Osteocyte (in vitro differentiated cells): ENCODE results near the gene SLC44A4. TPM values are rescaled to one million over a fixed set of nuclear protein-coding genes. Genes with fewer than 3 reads are reported as not detected.

ENCODE experiments used
- DNase-seq: peaks from one replicate; pipeline ENCODE4 v3.0.0; 2021; ENCODE audit warnings: mixed read lengths; ENCODE audit not compliant: unreplicated experiment; ENCODE audit errors: extremely low spot score
- H3K27ac Mint-ChIP-seq: one replicate; pipeline ENCODE4 v1.8.0; 2021; ENCODE audit warnings: mild to moderate bottlenecking, mixed read lengths; ENCODE audit not compliant: unreplicated experiment
- H3K27me3 Mint-ChIP-seq: one replicate; pipeline ENCODE4 v1.8.0; 2021; ENCODE audit warnings: mixed read lengths; ENCODE audit not compliant: unreplicated experiment
- H3K36me3 Mint-ChIP-seq: one replicate; pipeline ENCODE4 v1.8.0; 2021; ENCODE audit warnings: mixed read lengths; ENCODE audit not compliant: unreplicated experiment
- H3K4me1 Mint-ChIP-seq: one replicate; pipeline ENCODE4 v1.8.0; 2021; ENCODE audit warnings: mixed read lengths; ENCODE audit not compliant: unreplicated experiment
- H3K4me3 Mint-ChIP-seq: one replicate; pipeline ENCODE4 v1.8.0; 2021; ENCODE audit warnings: mild to moderate bottlenecking, moderate library complexity, mixed read lengths; ENCODE audit not compliant: unreplicated experiment
- H3K9me3 Mint-ChIP-seq: one replicate; pipeline ENCODE4 v1.8.0; 2021; ENCODE audit warnings: mixed read lengths; ENCODE audit not compliant: unreplicated experiment
- total RNA-seq: library from RNA; stranded (reverse); gene quantifications from 2 replicates; pipeline ENCODE4 v1.2.1, GENCODE V29; 2021
- TF ChIP-seq, protein P1 (sequence below): fragments of 200-600 bp; sonication (generic); IDR thresholded peaks from 2 replicates; pipeline ENCODE4 v1.5.0; 2021; ENCODE audit warnings: antibody characterized with exemption, mild to moderate bottlenecking, moderate library complexity

SLC44A4 gene
- total RNA-seq, 1 donor from 2014 or later: not detected

GRCh38 chr6:31900917-31901414 is 22.2 kb upstream of the SLC44A4 start:
- H3K4me3 Mint-ChIP-seq: peak overlapping the region; percentile 82

DNA sequence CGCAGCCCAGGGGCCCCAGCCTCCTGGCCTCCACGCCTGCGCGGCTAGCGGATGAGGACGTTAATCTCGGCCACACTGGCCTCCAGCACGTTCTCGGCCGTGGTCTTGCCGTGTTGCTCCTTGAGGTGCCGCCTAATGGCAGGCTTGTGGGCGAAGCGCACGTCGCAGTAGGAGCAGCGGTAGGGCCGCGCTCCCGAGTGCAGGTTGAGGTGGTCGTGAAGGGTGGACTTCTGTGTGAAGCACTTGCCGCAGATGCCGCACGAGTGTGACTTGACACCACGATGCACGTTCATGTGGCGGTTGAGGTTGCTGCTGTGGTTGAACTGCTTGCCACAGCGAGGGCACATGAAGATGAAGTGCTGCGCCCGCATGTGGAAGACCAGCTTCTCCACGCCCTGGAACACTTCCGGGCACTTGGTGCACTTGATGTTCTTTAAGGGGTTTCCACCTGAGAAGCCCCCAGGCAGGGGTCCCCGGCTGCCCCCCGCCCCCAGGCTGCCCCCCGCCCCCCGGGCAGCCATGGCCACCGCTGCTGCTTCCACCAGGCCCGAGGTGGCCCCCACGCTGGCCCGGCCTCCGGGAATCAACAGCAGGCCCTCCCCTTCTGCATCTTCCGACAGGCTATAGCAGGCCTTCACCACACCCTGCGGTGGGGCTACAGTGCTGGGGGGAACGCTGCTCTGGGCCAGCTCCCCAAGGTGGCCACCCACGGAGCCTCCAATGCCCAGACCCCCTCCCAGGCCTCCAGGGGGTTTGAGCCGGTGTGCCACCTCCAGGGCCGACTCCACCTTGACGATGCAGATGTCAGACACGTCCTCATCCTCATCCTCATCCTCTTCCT is 21.3 kb upstream of the SLC44A4 start:
- H3K4me3 Mint-ChIP-seq: no peak overlapping the region
- H3K9me3 Mint-ChIP-seq: no peaks in the 10 kb centered on the region
- TF ChIP-seq, protein P1, sequence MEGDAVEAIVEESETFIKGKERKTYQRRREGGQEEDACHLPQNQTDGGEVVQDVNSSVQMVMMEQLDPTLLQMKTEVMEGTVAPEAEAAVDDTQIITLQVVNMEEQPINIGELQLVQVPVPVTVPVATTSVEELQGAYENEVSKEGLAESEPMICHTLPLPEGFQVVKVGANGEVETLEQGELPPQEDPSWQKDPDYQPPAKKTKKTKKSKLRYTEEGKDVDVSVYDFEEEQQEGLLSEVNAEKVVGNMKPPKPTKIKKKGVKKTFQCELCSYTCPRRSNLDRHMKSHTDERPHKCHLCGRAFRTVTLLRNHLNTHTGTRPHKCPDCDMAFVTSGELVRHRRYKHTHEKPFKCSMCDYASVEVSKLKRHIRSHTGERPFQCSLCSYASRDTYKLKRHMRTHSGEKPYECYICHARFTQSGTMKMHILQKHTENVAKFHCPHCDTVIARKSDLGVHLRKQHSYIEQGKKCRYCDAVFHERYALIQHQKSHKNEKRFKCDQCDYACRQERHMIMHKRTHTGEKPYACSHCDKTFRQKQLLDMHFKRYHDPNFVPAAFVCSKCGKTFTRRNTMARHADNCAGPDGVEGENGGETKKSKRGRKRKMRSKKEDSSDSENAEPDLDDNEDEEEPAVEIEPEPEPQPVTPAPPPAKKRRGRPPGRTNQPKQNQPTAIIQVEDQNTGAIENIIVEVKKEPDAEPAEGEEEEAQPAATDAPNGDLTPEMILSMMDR: no peak
- H3K4me1 Mint-ChIP-seq: peaks cover 25% of the 10 kb centered on the region
- H3K27ac Mint-ChIP-seq: no peak overlapping the region
- DNase-seq: no peak
- H3K36me3 Mint-ChIP-seq: no peaks in the 10 kb centered on the region
- no peaks in the 10 kb centered on the region for H3K27me3 Mint-ChIP-seq

More at GRCh38 chr6:31900917-31901414, 22.2 kb upstream of the SLC44A4 start:
- peak overlapping the region; percentile 41 for H3K27ac Mint-ChIP-seq
- H3K4me1 Mint-ChIP-seq: peaks cover 25% of the 10 kb centered on the region
- no peaks in the 10 kb centered on the region for H3K9me3 Mint-ChIP-seq
- no peaks in the 10 kb centered on the region for H3K36me3 Mint-ChIP-seq
- TF ChIP-seq, protein P1: no peak
- peaks cover under 1% of the 10 kb centered on the region for H3K27me3 Mint-ChIP-seq
- DNase-seq: no peak

GRCh38 chr6:31899215-31899614 is 20.4 kb upstream of the SLC44A4 start:
- Mint-ChIP-seq H3K9me3 (no peaks in the 10 kb centered on the region), H3K36me3 (no peaks in the 10 kb centered on the region), H3K27me3 (no peaks in the 10 kb centered on the region), H3K4me3 (peak overlapping the region; percentile 56), H3K27ac (no peak overlapping the region), H3K4me1 (peaks cover 25% of the 10 kb centered on the region)
- no peak for DNase-seq
- TF ChIP-seq, protein P1: no peak

DNA sequence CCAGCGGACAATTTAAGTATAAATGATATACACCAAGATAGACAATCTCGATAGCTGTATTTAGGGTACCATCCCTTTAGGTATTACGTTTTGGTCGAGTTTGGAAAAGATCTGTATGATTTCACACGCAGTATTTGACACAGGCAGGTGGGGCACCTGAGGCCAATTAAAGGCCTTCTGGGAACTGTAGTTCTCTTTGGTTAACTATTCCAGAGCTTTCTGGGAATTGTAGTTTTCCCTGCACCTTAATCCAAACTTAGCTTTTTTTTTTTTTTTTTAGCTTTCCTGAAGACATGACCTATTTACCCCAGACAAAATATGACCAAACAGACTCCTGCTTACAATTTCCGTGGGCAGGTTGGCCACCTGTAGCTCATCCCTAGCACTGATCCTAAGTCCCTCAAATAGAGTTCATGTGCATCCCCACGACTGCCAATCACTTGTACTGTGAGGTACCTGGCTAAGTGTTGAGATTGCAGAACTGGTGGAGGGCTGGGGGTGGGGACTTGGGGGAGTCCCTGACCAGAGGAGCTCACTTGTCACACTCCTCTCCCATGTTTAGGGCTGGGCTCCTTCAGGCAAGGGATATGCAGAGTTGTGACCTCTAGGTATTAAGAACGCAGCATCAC is 19.7 kb upstream of the SLC44A4 start:
- TF ChIP-seq, protein P1: no peak
- Mint-ChIP-seq H3K27ac (peak overlapping the region; percentile 80), H3K27me3 (no peaks in the 10 kb centered on the region), H3K9me3 (no peaks in the 10 kb centered on the region), H3K4me1 (peaks cover 25% of the 10 kb centered on the region), H3K4me3 (peak overlapping the region; percentile 95), H3K36me3 (no peaks in the 10 kb centered on the region)
- DNase-seq: no peak
